ENCODE measurements around the gene CDKN1C. TPM values are rescaled to one million over a fixed set of nuclear protein-coding genes. Genes with fewer than 3 reads are reported as not detected.

The CDKN1C gene
- total RNA-seq, 1 experiment from 2014 or later = 15.4 TPM

DNA sequence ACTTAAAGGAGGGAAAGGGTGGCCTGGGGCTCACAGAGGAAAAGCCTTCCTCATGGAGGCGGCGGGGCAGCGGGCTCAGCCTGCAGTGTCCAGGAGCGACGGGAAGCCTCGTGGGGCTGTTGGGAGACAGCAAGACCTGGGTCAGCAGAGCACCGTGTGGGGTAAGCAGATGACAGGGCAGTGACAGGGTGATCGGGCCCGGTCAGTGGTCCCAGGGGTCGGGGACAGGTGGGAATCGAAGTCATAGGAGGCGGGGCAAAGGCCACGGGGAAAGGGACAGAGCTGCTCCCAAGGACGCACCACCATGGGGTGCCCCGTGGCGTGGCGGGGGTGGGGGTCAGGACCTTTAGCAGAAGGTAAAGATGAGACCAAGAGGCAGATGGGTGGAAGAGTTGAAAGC lies 49.8 kb downstream of the CDKN1C start:
- no peak overlapping the region for H3K9ac ChIP-seq (ENCODE audit: extremely low read depth, insufficient read length, low read length)
- H3K9me3 ChIP-seq (ENCODE audit: control insufficient read depth, low read depth, low read length) = no peaks in the 10 kb centered on the region
- H3K4ac ChIP-seq (ENCODE audit: low read depth, low read length) = no peak overlapping the region
- H4K91ac ChIP-seq (ENCODE audit: insufficient read length, low read depth, low read length) = no peak overlapping the region
- H2BK5ac ChIP-seq (ENCODE audit: insufficient read length, low read length) = no peak overlapping the region
- H3K79me1 ChIP-seq (ENCODE audit: insufficient read depth, low read depth, low read length, poor library complexity, severe bottlenecking) = no peaks in the 10 kb centered on the region
- Mint-ChIP-seq H3K27ac (no peak overlapping the region), H3K9me3 (no peaks in the 10 kb centered on the region), H3K36me3 (ENCODE audit: insufficient read depth in 1 of 3, low read depth in 3 of 3) (no peaks in the 10 kb centered on the region), H3K4me1 (peaks cover 36 to 41% of the 10 kb centered on the region in 2 experiments), H3K4me3 (peak overlapping the region in 1 of 2 experiments; percentile 14; a peak in 1 of 5 replicates), H3K27me3 (ENCODE audit: low read depth) (peaks cover 66% of the 10 kb centered on the region)
- no peaks in the 10 kb centered on the region for H3K79me2 ChIP-seq (ENCODE audit: insufficient read depth, low read length)
- no peak overlapping the region for H2BK20ac ChIP-seq (ENCODE audit: low read depth, low read length, poor library complexity, severe bottlenecking)
- H3K23me2 ChIP-seq (ENCODE audit: insufficient read length, low read depth, low read length, poor library complexity, severe bottlenecking) = no peaks in the 10 kb centered on the region
- TF ChIP-seq, protein P1, sequence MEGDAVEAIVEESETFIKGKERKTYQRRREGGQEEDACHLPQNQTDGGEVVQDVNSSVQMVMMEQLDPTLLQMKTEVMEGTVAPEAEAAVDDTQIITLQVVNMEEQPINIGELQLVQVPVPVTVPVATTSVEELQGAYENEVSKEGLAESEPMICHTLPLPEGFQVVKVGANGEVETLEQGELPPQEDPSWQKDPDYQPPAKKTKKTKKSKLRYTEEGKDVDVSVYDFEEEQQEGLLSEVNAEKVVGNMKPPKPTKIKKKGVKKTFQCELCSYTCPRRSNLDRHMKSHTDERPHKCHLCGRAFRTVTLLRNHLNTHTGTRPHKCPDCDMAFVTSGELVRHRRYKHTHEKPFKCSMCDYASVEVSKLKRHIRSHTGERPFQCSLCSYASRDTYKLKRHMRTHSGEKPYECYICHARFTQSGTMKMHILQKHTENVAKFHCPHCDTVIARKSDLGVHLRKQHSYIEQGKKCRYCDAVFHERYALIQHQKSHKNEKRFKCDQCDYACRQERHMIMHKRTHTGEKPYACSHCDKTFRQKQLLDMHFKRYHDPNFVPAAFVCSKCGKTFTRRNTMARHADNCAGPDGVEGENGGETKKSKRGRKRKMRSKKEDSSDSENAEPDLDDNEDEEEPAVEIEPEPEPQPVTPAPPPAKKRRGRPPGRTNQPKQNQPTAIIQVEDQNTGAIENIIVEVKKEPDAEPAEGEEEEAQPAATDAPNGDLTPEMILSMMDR (conservative IDR thresholded peaks at IDR 0.05) = no peak
- no peak overlapping the region for H4K8ac ChIP-seq (replicated peaks; ENCODE audit: insufficient read length, low read depth, low read length)
- no peaks in the 10 kb centered on the region for H3K4me1 ChIP-seq (ENCODE audit: insufficient read depth, low read length)
- H3K14ac ChIP-seq (ENCODE audit: insufficient read depth, low read length) = no peak overlapping the region; the same call in 1 of the 2 replicates
- H3T11ph ChIP-seq (ENCODE audit: low read length) = no peak overlapping the region
- no peak overlapping the region for H4K5ac ChIP-seq (ENCODE audit: insufficient read length, low read depth, low read length)
- H2BK15ac ChIP-seq (ENCODE audit: low read depth, low read length) = no peak overlapping the region
- no peak overlapping the region for H3K23ac ChIP-seq (ENCODE audit: insufficient read length, low read depth, low read length)
- H3K27me3 ChIP-seq (ENCODE audit: insufficient read depth, low read length) = no peaks in the 10 kb centered on the region; the same call in 1 of the 2 replicates
- no peak overlapping the region for H2AK5ac ChIP-seq (ENCODE audit: insufficient read length, low read length)
- H2BK120ac ChIP-seq (ENCODE audit: low read depth, low read length, poor library complexity, severe bottlenecking) = no peak overlapping the region
- no peaks in the 10 kb centered on the region for H4K20me1 ChIP-seq (ENCODE audit: control insufficient read depth, insufficient read depth, insufficient read length)
- DNase-seq = no peak
- H2AFZ ChIP-seq (ENCODE audit: low read length) = no peak overlapping the region
- H3K18ac ChIP-seq (ENCODE audit: insufficient read length, low read depth, low read length) = no peak overlapping the region
- H3K56ac ChIP-seq (ENCODE audit: insufficient read length, low read depth, low read length) = no peak overlapping the region
- WGBS (ENCODE audit: extremely low coverage, insufficient read length, low lambda C conversion rate) = no CpG with 5 or more reads among the region's 17 CpGs
- H2BK12ac ChIP-seq (ENCODE audit: insufficient read length, low read depth, low read length) = no peak overlapping the region
- H3K27ac ChIP-seq (ENCODE audit: insufficient read length, low read depth, low read length) = no peak overlapping the region
- no peak overlapping the region for H3K4me2 ChIP-seq (ENCODE audit: insufficient read depth, insufficient read length, low read length)
